Transverse colon (tissue), 3 donors: Measurements from ENCODE around the gene CCNE1.

Experiments
- CTCF ChIP-seq, 5 experiments: fragments of 200-600 bp in 3 of 5; fragments of 450-650 bp in 2 of 5; sonication (generic) in 3 of 5; IDR thresholded peaks; 1 replicate in 2 of 5; 2 replicates in 3 of 5; pipeline ENCODE4 v1.5.1; 2016 to 2017; ENCODE audit warnings: antibody characterized with exemption in 5 of 5, inconsistent platforms in 3 of 5, mild to moderate bottlenecking in 2 of 5, moderate library complexity in 1 of 5
- POLR2A ChIP-seq: fragments of 450-650 bp; IDR thresholded peaks from one replicate; pipeline ENCODE4 v1.6.1; 2016; ENCODE audit warnings: antibody characterized with exemption, mild to moderate bottlenecking, moderate library complexity

GRCh38 chr19:29873024-29873800 lies 61.4 kb downstream of the CCNE1 start:
- no peak for TF ChIP-seq POLR2A
- peak; percentile 40 to 88 (median 81) for TF ChIP-seq CTCF (IDR thresholded peaks at IDR 0.05)
